Adrenal gland (tissue), 5 donors: ENCODE data around the gene OPRL1.

Source experiments
- POLR2A ChIP-seq, 2 donors: fragments of 450-650 bp; IDR thresholded peaks; one replicate each; pipeline ENCODE4 v1.6.1; 2017; ENCODE audit warnings: antibody characterized with exemption in 2 of 2, mild to moderate bottlenecking in 2 of 2, moderate library complexity in 1 of 2
- TF ChIP-seq, protein P1 (sequence below), 6 experiments: fragments of 450-650 bp in 4 of 6; fragments of 200-600 bp in 2 of 6; sonication (generic) in 1 of 6; IDR thresholded peaks; 1 replicate in 5 of 6; 2 replicates in 1 of 6; pipeline versions ENCODE4 v1.5.1 to v1.8.0; 2016 to 2021; ENCODE audit warnings: antibody characterized with exemption in 6 of 6, mild to moderate bottlenecking in 2 of 6, moderate library complexity in 1 of 6
- donor health status: DM: no; HTN: no; CAD: no.

- TF ChIP-seq, protein P1, sequence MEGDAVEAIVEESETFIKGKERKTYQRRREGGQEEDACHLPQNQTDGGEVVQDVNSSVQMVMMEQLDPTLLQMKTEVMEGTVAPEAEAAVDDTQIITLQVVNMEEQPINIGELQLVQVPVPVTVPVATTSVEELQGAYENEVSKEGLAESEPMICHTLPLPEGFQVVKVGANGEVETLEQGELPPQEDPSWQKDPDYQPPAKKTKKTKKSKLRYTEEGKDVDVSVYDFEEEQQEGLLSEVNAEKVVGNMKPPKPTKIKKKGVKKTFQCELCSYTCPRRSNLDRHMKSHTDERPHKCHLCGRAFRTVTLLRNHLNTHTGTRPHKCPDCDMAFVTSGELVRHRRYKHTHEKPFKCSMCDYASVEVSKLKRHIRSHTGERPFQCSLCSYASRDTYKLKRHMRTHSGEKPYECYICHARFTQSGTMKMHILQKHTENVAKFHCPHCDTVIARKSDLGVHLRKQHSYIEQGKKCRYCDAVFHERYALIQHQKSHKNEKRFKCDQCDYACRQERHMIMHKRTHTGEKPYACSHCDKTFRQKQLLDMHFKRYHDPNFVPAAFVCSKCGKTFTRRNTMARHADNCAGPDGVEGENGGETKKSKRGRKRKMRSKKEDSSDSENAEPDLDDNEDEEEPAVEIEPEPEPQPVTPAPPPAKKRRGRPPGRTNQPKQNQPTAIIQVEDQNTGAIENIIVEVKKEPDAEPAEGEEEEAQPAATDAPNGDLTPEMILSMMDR (IDR thresholded peaks at IDR 0.05): no peak
- TF ChIP-seq POLR2A (IDR thresholded peaks at IDR 0.05): no peak
These were observed 22.9 kb downstream of the OPRL1 start for GRCh38 chr20:64102647-64103354.
